Measurements from ENCODE around the gene PHOSPHO1.

GRCh38 chr17:49278076-49278475, 47.5 kb upstream of the PHOSPHO1 start:
- no peak for TF ChIP-seq CTCF (IDR thresholded peaks at IDR 0.05)
- no peak for TF ChIP-seq POLR2A (IDR thresholded peaks at IDR 0.05)

Measured in lower leg skin (tissue), 3 donors.